H1 (cell line): ENCODE data around the gene NIPAL3. TPM values are rescaled to one million over a fixed set of nuclear protein-coding genes. Genes with fewer than 3 reads are reported as not detected.

Experiments used
- ATF3 ChIP-seq: IDR thresholded peaks from 2 replicates; pipeline ENCODE4 v1.6.1; 2011; ENCODE audit warnings: low read depth, mild to moderate bottlenecking, low read length; ENCODE audit not compliant: insufficient read depth
- CEBPB ChIP-seq: IDR thresholded peaks from 2 replicates; pipeline ENCODE4 v1.6.1; 2012; ENCODE audit warnings: low read depth, low read length
- CHD1 ChIP-seq: IDR thresholded peaks from 2 replicates; pipeline ENCODE4 v1.6.1; 2012; ENCODE audit warnings: low read depth, low read length, improper control_type of control experiment
- CREB1 ChIP-seq: IDR thresholded peaks from 2 replicates; pipeline ENCODE4 v1.6.1; 2012; ENCODE audit warnings: inconsistent platforms
- HDAC6 ChIP-seq: IDR thresholded peaks from one replicate; pipeline ENCODE4 v1.7.1; 2012; ENCODE audit warnings: low read depth, mild to moderate bottlenecking, inconsistent platforms, low read length, moderate library complexity
- JUND ChIP-seq: IDR thresholded peaks from 2 replicates; pipeline ENCODE4 v1.6.1; 2011; ENCODE audit warnings: mild to moderate bottlenecking, improper control_type of control experiment, low read length
- KDM1A ChIP-seq: fragments of 200-600, 300-600 bp; sonication (generic); IDR thresholded peaks from 2 replicates; pipeline ENCODE4 v1.7.1; 2016; ENCODE audit warnings: mild to moderate bottlenecking, low read length, borderline replicate concordance
- KDM5A ChIP-seq: fragments of 200-600 bp; IDR thresholded peaks from 2 replicates; pipeline ENCODE4 v1.7.1; 2012; ENCODE audit warnings: mild to moderate bottlenecking, low read length, inconsistent platforms, mixed read lengths
- MAFK ChIP-seq: IDR thresholded peaks from 2 replicates; pipeline ENCODE4 v1.6.1; 2012; ENCODE audit warnings: low read depth, mild to moderate bottlenecking, improper control_type of control experiment, low read length
- PHF8 ChIP-seq: fragments of 200-600 bp; sonication (generic); conservative IDR thresholded peaks from 2 replicates; pipeline ENCODE4 v1.7.1; 2012; ENCODE audit warnings: low read depth, mild to moderate bottlenecking, inconsistent platforms, low read length, moderate library complexity
- POLR2AphosphoS5 ChIP-seq: IDR thresholded peaks from 2 replicates; pipeline ENCODE4 v1.6.1; 2011; ENCODE audit warnings: low read depth, low read length
- SIN3A ChIP-seq, 2 experiments: IDR thresholded peaks in 1 of 2; conservative IDR thresholded peaks in 1 of 2; 2 replicates each; pipeline ENCODE4 v1.6.1; 2011 to 2012; ENCODE audit warnings: low read length in 2 of 2, improper control_type of control experiment in 1 of 2, low read depth in 1 of 2, mild to moderate bottlenecking in 1 of 2
- SP1 ChIP-seq: IDR thresholded peaks from 2 replicates; pipeline ENCODE4 v1.6.1; 2011; ENCODE audit warnings: low read depth, low read length
- SP2 ChIP-seq: IDR thresholded peaks from 2 replicates; pipeline ENCODE4 v1.6.1; 2012; ENCODE audit warnings: mild to moderate bottlenecking, low read length, inconsistent platforms
- TBP ChIP-seq: IDR thresholded peaks from 2 replicates; pipeline ENCODE4 v1.6.1; 2011; ENCODE audit warnings: low read depth, low read length, improper control_type of control experiment
- polyA plus RNA-seq, 7 experiments: library from polyadenylated mRNA; depleted of rRNA in 3 of 7; stranded (reverse) in 5 of 7; unstranded in 2 of 7; fragments of >200 nt in 5 of 7; fragments of 200-250 nt in 2 of 7; gene quantifications; 1 replicate in 5 of 7; 2 replicates in 1 of 7; 4 replicates in 1 of 7; pipeline versions ENCODE4 v1.2.1 to v1.2.3, GENCODE V29; 2011 to 2013; ENCODE audit warnings: missing spikeins in 2 of 7, mixed read lengths in 2 of 7
- total RNA-seq: library from RNA; stranded (reverse); fragmentation: NEBNext Ultra II Directional; extraction: Animal tissue kit (Norgen Biotek cat#: 25700); gene quantifications from 2 replicates; pipeline ENCODE4 v1.2.1, GENCODE V29; 2021

The NIPAL3 gene
- total and polyA plus RNA-seq, 2 of the 8 experiments (the other 6 are each of a cell fraction or from before 2014, with no cell fraction given), result 8.8 to 11.0 TPM

- TF ChIP-seq PHF8 (peak; percentile 77), ATF3 (no peak), TBP (peak; percentile 46; the same call in 1 of the 2 replicates), JUND (no peak), KDM1A (no peak), SP1 (peak; percentile 93), CREB1 (no peak), KDM5A (no peak), MAFK (no peak), CHD1 (no peak), CEBPB (peak; percentile 65; the same call in 1 of the 2 replicates), POLR2AphosphoS5 (0 out of 2 replicates have a peak, but pooled peaks have one; percentile 41), SP2 (no peak), HDAC6 (no peak), SIN3A (conservative IDR thresholded peaks at IDR 0.05 in 1 of 2, IDR thresholded peaks at IDR 0.05 in 1 of 2; ENCODE audit: low read depth in 1 of 2, low read length in 2 of 2) (0 out of 4 replicates have a peak, but pooled peaks of 1 of the 2 experiments have one; percentile 37)
Observed at GRCh38 chr1:24413350-24414163, 2.0 kb upstream of the NIPAL3 start, which contains the start of gene STPG1 (continued).
